DOHH2 (cell line): Measurements from ENCODE around the gene EPB41L4B.
"Not testable (repeated sequence)": the region's sequence is repeated elsewhere in the genome, so short reads cannot be mapped to it uniquely, and the experiment has no call there.

Experiments used
- H3F3A ChIP-seq: fragments of 200-600 bp; sonication (generic), shearing (Covaris generic); 2 replicates; pipeline ENCODE4 v1.6.0; 2016; ENCODE audit warnings: antibody characterized with exemption, mild to moderate bottlenecking; ENCODE audit not compliant: control insufficient read depth, insufficient read depth
- H3K27ac ChIP-seq: fragments of 200-600 bp; sonication (generic); 2 replicates; pipeline ENCODE4 v1.5.1; 2014; ENCODE audit warnings: low read depth, mild to moderate bottlenecking, low read length, moderate library complexity
- H3K27me3 ChIP-seq: fragments of 200-600 bp; sonication (generic); 2 replicates; pipeline ENCODE4 v1.6.1; 2014; ENCODE audit warnings: mild to moderate bottlenecking, low read length, mixed read lengths; ENCODE audit not compliant: control insufficient read depth
- H3K36me3 ChIP-seq: fragments of 200-600 bp; sonication (generic); 2 replicates; pipeline ENCODE4 v1.6.1; 2014; ENCODE audit warnings: mild to moderate bottlenecking, low read length, moderate library complexity, mixed read lengths; ENCODE audit not compliant: control insufficient read depth
- H3K4me1 ChIP-seq: fragments of 200-600 bp; sonication (generic); 2 replicates; pipeline ENCODE4 v1.6.1; 2014; ENCODE audit warnings: mild to moderate bottlenecking, low read length, mixed read lengths; ENCODE audit not compliant: control insufficient read depth
- H3K4me2 ChIP-seq: fragments of 200-600 bp; sonication (generic); 2 replicates; pipeline ENCODE4 v1.6.0; 2014; ENCODE audit warnings: mild to moderate bottlenecking, low read length, moderate library complexity
- H3K4me3 ChIP-seq: fragments of 200-600 bp; sonication (generic); 2 replicates; pipeline ENCODE4 v1.5.1; 2014; ENCODE audit warnings: mild to moderate bottlenecking, low read length, mixed read lengths
- H3K79me2 ChIP-seq: fragments of 200-600 bp; sonication (generic); 2 replicates; pipeline ENCODE4 v1.6.1; 2014; ENCODE audit warnings: mild to moderate bottlenecking, low read length, mixed read lengths; ENCODE audit not compliant: control insufficient read depth
- H3K9me2 ChIP-seq: fragments of 200-600 bp; sonication (generic); replicated peaks from 2 replicates; pipeline ENCODE4 v1.6.1; 2014; ENCODE audit warnings: mild to moderate bottlenecking, low read length, mixed read lengths; ENCODE audit not compliant: control insufficient read depth
- H3K9me3 ChIP-seq: fragments of 200-600 bp; sonication (generic); 2 replicates; pipeline ENCODE4 v1.6.1; 2014; ENCODE audit warnings: antibody characterized with exemption, low read length, mixed read lengths; ENCODE audit not compliant: control insufficient read depth, insufficient read depth
- H4K20me1 ChIP-seq: fragments of 200-600 bp; sonication (generic); 2 replicates; pipeline ENCODE4 v1.6.0; 2014; ENCODE audit warnings: low read depth, mild to moderate bottlenecking, antibody characterized with exemption, low read length, moderate library complexity; ENCODE audit not compliant: control insufficient read depth, insufficient read depth
- CTCF ChIP-seq: fragments of 200-600 bp; sonication (generic); IDR thresholded peaks from one replicate; pipeline ENCODE4 v1.5.1; 2014; ENCODE audit warnings: antibody characterized with exemption, mild to moderate bottlenecking, low read depth, low read length; ENCODE audit not compliant: poor library complexity, severe bottlenecking
- EZH2phosphoT487 ChIP-seq: fragments of 200-600 bp; sonication (generic); IDR thresholded peaks from 2 replicates; pipeline ENCODE4 v1.6.1; 2017; ENCODE audit warnings: borderline replicate concordance, mild to moderate bottlenecking, antibody characterized with exemption, low read length, moderate library complexity, mixed read lengths

The EPB41L4B gene

GRCh38 chr9:109341561-109341960 is 20.7 kb upstream of the EPB41L4B start:
- TF ChIP-seq CTCF, result no peak
- no peak for TF ChIP-seq EZH2phosphoT487
- Histone ChIP-seq H3K4me1 (no peaks in the 10 kb centered on the region), H4K20me1 (no peaks in the 10 kb centered on the region), H3K4me2 (no peak overlapping the region), H3F3A (no peaks in the 10 kb centered on the region), H3K9me2 (no peaks in the 10 kb centered on the region), H3K36me3 (no peaks in the 10 kb centered on the region), H3K79me2 (no peaks in the 10 kb centered on the region), H3K27ac (no peak overlapping the region), H3K4me3 (no peak overlapping the region), H3K27me3 (no peaks in the 10 kb centered on the region), H3K9me3 (no peaks in the 10 kb centered on the region)

- H3K27ac ChIP-seq, H3F3A ChIP-seq, H3K9me3 ChIP-seq, H3K9me2 ChIP-seq, H3K36me3 ChIP-seq, H3K4me1 ChIP-seq, H3K4me3 ChIP-seq, H3K27me3 ChIP-seq, H3K4me2 ChIP-seq, H3K79me2 ChIP-seq, H4K20me1 ChIP-seq: not testable (repeated sequence)
Measured at GRCh38 chr9:109340979-109341378, 20.1 kb upstream of the EPB41L4B start.

GRCh38 chr9:109336409-109336808 is 15.6 kb upstream of the EPB41L4B start:
- H3K36me3 ChIP-seq, result no peaks in the 10 kb centered on the region
- H3K4me2 ChIP-seq, result no peak overlapping the region
- H3F3A ChIP-seq, result no peaks in the 10 kb centered on the region
- H3K27me3 ChIP-seq, result peaks cover 3% of the 10 kb centered on the region
- no peaks in the 10 kb centered on the region for H3K9me3 ChIP-seq
- H3K4me1 ChIP-seq, result no peaks in the 10 kb centered on the region
- H3K9me2 ChIP-seq, result no peaks in the 10 kb centered on the region
- H4K20me1 ChIP-seq, result no peaks in the 10 kb centered on the region
- H3K4me3 ChIP-seq, result no peak overlapping the region
- TF ChIP-seq CTCF (no peak), EZH2phosphoT487 (no peak)
- no peak overlapping the region for H3K27ac ChIP-seq
- H3K79me2 ChIP-seq, result no peaks in the 10 kb centered on the region

GRCh38 chr9:109335929-109336328 is 15.1 kb upstream of the EPB41L4B start:
- H3K9me3 ChIP-seq, result no peaks in the 10 kb centered on the region
- peaks cover 3% of the 10 kb centered on the region for H3K27me3 ChIP-seq
- no peak for TF ChIP-seq EZH2phosphoT487
- TF ChIP-seq CTCF, result no peak
- no peak overlapping the region for H3K27ac ChIP-seq
- H3K9me2 ChIP-seq, result no peaks in the 10 kb centered on the region
- no peaks in the 10 kb centered on the region for H3K4me1 ChIP-seq
- no peaks in the 10 kb centered on the region for H4K20me1 ChIP-seq
- H3K4me3 ChIP-seq, result no peak overlapping the region
- H3F3A ChIP-seq, result no peaks in the 10 kb centered on the region
- H3K4me2 ChIP-seq, result no peak overlapping the region
- no peaks in the 10 kb centered on the region for H3K79me2 ChIP-seq
- no peaks in the 10 kb centered on the region for H3K36me3 ChIP-seq
